ENCODE results near the gene TDRKH.
A peak's percentile ranks its signal among the peaks of the same experiment; 100 is the strongest.
"Not testable (repeated sequence)": the region's sequence is repeated elsewhere in the genome, so short reads cannot be mapped to it uniquely, and the experiment has no call there.

Gene TDRKH

DNA sequence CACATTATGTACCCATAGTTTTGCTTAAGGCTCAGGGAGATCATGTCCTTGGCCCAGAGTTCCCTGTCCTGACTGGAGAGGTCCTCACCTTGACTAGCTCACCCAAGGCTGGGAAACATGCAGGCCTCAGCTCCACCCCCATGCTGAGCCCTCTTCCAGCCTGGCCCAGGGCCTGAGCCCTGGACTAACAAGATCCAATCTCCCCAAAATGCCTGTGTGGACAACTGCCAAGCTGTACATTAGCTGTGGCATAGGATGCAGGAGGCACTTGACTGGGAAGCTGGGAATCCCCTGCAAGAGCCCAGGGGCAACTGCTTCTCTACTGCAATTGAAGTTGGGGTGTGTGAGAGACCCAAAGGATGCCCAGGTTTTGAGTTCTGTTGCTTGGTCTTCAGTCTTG lies 12.9 kb upstream of the TDRKH start:
- no peak for DNase-seq (ENCODE audit: low spot score)
- no peak for FAIRE-seq

DNA sequence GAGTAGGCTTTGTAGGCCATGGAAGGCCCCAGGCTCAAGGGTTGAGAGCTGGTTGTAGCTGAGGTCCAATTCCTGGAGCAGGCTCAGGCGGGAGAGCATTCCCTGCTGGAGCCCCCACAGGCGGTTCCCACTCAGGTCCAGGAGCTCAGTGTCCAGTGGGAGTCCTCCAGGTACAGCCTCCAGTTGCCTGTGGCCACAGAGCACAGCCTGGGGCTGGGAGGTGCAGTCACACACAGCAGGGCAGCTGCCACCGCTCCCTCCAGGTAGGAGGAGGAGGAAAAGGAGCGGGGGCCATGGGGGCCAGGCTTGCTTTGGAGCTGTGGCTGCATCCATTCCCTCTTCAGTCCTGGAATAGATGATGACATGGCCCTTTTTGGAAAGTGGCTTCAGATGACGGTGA lies 12.1 kb upstream of the TDRKH start:
- no peak for FAIRE-seq
- DNase-seq (ENCODE audit: low spot score) = no peak

DNA sequence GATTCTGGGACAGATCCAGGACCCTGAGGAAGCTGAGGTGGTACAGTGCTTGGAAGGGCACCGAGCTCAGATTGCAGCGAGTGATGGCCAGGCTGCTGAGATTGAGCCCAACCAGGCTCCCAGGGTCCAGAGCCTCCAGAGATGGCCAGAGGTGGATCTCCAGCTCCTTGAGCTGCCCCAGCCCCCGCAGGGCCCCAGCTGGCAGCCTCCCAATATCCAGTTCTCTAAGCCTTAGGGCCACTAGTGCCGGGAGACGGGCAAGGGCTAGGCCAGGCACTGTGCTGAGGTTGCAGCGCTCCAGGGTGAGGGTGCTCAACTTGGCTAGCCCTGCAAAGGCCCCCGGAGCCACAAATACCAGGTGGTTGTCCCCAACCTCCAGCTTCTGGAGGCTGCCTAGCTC lies 11.5 kb upstream of the TDRKH start:
- FAIRE-seq (no peak), DNase-seq (ENCODE audit: low spot score) (no peak)

DNA sequence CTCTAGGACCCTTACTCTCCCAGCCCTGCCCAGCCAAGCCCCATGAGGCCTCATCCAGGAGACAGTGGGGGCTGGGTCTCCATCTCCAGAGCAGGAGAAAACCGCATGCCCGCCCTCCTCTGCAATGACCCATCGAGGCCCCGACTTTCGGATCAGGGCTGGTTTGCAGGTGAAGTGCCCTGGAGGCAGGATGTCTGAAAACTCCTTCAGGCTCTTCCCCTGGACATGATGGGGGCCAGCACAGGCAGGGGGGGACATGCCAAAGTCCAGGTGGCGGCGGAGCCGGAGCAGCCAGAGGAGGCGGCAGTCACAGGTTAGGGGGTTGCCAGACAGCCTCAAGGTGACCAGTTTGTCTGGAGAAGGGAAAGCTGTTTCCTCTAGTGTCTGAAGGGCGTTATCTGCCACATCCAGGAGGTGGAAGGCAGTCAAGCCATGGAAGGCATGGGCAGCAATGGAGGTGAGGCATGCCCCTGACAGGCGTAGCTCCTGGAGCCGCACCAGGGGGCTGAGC lies 11.1 kb upstream of the TDRKH start:
- no peak for FAIRE-seq
- no peak for DNase-seq (ENCODE audit: low spot score)

DNA sequence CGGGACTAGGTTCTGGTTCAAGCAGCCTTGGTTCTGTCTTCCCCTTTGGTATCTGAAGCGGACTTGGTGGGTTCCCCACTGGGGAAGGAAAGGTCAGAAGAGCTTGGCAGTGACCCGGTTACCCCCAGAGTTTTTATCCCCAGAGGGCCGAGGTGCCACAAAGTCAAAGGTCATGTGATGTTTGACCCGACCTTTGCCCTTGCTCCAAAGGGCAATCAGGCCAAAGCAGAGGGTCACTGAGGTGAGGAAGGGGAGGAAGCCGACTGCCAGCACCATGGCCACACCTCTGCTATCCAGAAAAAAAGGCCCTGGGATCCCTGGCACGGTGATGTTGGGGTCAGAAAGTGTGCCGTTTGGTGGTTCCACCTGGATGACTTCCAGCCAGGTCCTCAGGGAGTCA lies 10.5 kb upstream of the TDRKH start:
- FAIRE-seq (no peak), DNase-seq (ENCODE audit: low spot score) (no peak)

DNA sequence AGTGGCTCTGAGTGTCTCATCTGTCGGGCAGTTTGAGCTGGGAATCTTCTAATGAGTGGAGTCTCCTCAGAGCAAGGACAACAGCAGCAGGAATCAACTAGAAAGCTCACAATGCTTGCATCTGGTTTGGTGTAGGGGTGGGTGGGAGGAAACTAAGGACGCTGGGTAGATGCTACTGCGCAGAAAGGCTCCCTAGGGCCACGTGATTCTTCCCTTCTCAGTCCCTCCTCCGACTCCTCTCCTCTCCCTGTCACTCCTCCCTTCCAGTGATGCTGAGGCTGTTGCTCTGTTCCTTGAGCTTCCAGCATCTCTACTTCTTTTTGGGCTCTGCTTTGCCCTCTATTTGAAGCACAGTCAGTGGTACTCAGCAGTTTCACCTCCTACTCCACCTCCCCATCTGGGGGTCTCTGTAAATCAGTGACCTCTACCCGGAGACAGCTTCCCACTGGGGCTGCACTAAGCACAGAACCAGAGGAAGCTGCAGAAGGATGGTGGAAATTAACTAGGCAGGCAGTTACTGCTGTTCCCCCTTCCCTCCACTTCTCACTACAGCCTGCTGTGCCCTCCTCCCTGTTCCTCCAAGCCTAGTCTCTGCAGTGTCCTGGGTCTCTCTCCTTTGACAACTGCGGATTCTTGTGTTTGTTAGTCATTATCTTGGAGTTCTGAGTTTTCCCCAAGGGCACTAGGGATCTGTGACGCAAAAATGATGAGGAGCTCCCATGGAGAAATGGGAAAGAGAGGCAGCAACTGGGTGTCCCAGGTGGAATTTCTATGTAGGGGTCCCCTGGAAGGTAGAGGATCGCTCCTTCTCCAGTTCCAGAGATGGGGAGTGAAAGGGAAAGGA lies 9.1 kb upstream of the TDRKH start:
- DNase-seq (ENCODE audit: low spot score) (no peak), FAIRE-seq (no peak)

DNA sequence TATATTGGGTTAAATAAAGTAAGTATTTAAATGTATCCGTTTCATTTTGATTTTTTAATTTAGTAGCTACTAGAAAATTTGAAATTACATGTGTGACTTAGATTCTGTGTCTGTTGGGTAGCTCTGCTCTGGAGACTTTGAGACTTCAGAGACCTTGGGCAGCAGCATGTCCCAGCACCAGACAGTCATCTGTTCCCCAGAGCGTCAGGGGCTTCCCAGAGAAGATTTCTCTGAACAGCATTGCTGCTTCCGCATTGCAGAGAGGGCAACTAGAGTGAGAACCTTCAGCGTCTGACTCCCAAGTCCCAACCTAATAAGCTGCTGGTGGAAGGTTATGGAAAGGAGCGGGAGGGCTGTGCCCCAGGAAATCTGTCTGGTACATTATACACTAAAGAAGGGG lies 8.3 kb upstream of the TDRKH start:
- DNase-seq (ENCODE audit: low spot score) (no peak), FAIRE-seq (no peak)

DNA sequence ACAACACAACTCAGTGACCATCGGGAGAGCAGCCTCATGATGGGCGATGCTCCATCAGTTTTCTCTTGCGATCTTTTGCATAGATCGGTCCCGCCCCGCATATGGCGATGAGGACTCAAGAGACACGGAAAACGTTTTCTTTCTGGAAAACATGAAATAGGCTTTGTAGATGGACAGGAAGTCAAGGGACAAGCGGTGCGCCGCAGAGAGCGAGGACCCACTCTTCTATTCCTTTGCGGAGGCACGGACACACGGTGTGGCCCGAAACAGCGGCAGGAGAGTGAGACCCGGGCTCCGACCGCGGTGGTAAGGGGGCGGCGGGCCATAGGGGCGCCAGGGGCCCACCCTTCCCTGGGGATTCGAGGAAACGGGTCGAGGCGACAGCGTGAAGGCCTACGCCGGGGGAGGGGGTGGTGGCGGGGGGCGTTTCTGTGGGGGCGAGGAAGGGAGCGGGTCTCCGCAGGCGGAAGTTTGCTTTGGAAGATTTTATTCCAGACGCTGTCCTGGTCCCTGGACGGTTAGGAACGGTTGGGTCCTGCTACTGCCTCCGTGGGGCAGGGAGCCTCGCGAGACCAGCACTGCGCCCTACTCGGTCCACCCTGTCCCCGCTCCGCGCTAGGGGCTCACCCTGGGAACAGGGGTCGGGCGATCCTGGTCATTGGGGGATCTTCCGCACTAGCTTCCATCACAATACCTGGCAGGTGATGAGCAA lies 796 bp upstream of the TDRKH start:
- FAIRE-seq = no peak
- DNase-seq (ENCODE audit: low spot score) = peak; percentile 37

DNA sequence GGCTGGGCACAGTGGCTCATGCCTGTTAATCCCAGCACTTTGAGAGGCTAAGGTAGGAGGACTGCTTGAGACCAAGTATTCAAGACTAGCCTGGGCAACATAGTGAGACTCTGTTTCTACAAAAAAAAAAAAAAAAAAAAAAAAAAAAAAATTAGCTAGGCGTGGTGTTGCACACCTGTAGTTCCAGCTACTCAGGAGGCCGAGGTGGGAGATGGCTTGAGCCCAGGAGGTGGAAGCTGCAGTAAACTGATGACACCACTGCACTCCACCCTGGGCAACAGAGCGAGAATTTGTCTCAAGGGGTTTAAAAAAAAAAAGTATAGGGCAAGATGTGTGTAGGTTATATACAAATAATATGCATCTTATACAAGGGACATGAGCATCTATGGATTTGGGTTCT lies 2.6 kb downstream of the TDRKH start:
- FAIRE-seq = no peak
- no peak for DNase-seq (ENCODE audit: low spot score)

DNA sequence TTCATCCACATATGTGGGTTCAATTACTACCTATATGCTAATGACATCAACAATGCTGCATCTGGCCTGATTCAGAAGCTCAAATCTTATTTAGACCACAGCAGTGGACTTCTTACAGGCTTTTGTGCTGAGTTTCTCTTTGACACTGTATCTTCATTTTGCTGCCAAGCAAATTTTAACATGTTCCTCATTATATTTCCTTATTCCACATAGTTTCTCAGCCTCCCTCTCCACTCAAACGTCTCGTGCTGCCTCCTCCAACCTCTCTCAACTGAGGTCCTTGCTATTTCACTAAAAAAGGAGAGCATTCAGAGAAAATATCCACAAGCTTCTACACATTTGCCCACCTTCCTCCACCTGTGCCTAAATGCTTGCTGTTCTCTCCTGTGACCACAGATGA lies 6.5 kb downstream of the TDRKH start:
- DNase-seq (ENCODE audit: low spot score) = no peak
- FAIRE-seq = no peak

DNA sequence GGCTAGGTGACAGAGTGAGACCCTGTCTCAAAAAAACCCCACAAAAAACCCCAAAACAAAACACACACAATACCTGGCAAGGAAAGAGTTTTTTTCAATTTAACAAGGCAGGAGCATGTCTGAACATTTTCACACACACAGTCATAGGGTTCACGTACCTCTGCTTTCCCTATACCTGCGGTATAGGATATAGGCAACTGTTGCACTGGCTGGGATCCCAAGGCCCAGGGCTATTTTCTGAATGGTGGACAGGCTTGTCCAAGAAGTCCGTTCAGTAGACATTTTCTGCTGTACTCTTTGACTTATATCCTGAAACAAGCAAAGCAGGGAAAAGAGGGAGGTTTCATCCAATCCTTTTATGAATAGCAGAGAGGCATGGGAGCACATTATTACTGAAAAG lies 7.6 kb downstream of the TDRKH start:
- no peak for FAIRE-seq

DNA sequence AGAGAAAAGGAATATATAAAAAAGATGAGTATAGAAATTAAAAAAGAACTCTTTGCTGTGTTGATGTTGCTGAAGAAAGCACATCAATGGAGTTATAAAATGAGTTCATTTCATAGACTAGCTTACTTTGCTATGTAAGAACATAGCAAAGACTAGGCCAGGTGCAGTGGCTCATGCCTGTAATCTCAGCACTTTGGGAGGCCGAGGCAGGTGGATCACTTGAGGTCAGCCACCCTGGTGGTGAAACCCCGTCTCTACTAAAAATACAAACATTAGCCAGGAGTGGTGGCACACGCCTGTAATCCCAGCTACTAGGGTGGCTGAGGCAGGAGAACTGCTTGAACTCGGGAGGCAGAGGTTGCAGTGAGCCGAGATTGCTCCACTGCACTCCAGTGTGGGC lies 8.3 kb downstream of the TDRKH start:
- FAIRE-seq; DNase-seq (ENCODE audit: low spot score): not testable (repeated sequence)

More for the DNA sequence above, 7.6 kb downstream of the TDRKH start:
- DNase-seq (ENCODE audit: low spot score) = no peak

DNA sequence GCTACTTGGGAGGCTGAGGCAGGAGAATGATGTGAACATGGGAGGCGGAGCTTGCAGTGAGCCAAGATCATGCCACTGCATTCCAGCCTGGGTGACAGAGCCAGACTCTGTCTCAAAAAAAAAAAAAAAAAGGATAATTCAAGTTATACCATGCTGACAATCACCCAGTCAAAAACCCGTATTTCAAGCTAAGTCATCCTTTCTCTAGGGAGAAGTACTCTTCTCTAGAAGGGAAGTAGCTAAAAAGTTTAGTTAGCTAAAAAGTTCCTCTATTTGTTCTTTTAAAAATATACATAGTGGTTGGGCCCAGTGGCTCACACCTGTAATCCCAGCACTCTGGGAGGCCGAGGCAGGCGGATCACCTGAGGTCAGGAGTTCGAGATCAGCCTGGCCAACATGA lies 9.6 kb downstream of the TDRKH start:
- not testable (repeated sequence) for FAIRE-seq; DNase-seq (ENCODE audit: low spot score)

DNA sequence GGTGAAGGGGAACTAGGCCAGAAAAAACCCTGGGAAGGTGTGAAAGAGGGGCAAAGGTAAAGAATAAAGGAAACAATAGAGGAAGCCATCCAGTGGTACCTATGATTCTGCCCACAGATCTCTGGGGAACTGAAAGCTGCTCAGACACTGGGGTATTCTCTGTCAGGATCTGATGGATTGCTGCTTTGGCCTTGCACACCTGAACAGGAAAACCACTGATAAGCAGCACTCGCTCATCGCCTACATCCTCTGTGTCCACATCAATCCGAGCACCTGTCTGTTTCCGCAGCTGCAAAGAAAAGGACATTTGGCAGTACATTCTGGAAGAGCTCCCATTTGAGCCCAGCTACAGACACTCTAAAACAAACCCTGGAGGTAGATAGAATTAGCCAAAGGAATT lies 10.4 kb downstream of the TDRKH start:
- no peak for FAIRE-seq
- no peak for DNase-seq (ENCODE audit: low spot score)

DNA sequence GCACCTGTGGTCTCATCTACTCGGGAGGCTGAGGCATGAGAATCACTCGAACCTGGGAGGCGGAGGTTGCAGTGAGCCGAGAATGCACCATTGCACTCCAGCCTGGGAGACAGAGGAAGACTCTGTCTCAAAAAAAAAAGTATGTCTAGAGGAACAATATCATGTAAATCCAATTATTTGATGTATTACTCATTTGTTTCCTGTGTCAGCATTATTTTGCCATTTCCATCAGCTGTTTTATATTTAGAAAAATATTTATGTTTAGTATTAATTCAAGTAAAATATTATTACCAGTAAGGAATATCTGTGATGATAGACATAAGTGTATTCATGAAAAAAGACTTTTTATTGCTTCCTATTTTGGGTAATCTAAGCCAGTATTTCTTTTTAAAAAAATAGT lies 13.0 kb downstream of the TDRKH start:
- FAIRE-seq = no peak

DNA sequence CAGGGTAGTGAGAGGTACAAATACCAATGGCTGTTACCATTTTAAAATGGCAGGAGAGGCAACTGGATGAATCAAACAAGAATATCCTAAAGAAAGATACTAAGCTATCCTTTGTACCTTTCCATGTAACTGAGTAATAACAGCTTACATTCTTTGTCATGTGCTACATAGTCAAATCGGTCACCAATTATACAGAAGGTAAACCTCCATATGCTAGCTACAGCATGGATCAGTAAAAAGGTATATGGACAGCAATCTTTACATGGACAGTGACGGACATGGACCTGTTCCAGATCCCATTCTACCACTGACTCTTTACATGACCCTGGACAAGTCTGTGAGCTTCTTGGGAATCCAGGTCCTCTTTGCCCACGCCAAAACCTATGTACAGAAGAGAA lies 13.6 kb downstream of the TDRKH start:
- DNase-seq (ENCODE audit: low spot score) = no peak
- FAIRE-seq = no peak

More for the DNA sequence above, 13.0 kb downstream of the TDRKH start:
- no peak for DNase-seq (ENCODE audit: low spot score)

DNA sequence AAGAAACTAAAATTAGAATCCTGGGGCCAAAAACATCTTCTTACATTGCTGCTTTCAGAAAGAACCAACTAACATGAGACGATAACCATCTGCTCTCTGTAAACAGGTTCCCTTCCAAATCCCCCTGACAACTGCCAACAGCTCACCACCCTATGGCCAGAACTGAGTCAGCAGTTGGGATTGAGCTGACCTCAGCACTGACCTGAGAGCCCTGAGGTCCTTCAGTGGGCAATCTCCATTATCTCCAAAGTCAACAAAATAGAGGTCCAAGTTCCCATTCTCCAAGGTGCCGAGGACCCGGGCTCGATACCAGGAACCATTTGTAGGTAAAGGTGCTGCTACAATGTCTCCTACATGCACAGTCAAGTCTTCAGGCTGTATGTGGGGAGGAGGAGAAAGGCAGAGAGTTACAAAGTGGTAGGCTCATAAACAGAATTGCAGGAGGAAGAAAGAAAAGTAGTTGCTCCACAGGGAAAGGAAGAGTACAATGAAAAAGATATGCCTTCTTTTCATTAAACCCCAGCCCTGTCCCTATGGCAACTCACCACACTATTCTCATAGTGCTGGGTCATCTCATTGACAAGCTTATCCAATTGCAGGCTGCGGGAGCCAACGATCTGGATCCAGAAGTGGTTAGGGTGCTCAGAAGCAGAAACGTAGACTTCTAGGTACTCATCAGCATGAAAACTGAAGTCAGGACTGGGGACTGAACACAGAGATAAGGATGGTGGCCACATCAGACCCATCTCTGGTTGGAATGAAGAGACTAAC lies 14.2 kb downstream of the TDRKH start:
- no peak for FAIRE-seq
- DNase-seq (ENCODE audit: low spot score) = no peak

DNA sequence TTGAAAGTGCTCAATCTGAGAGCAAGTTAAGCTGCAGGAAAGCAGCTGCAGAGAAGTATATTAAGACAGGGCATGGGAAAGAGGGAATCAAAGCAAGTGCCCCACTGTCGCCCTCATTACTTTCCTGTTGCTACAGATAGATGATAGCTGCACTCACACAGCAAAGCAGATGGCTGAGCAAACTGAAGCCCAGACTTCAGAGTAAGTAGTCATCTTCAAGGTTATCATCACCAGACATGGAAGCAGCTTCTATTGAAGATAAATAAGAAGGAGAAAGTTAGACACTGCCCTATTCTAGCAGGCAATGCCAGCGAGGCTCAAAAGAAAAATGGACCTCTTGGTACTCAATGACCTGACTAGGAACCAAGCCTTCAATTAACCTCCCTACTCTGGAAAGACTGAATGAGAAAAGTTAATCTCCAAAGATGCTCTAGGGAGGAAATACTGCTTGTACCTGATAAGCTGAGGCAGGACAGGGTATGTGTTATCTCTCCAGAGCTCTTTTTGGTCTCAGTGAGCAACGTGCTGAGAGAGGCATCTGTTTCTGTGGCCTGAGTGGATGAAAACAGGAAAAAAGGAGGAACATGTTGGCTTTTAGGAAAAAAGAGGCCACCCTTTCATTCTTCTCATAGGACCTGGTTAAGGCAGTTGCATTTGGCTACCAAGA lies 15.9 kb downstream of the TDRKH start:
- DNase-seq (ENCODE audit: low spot score) = no peak
- FAIRE-seq = no peak

DNA sequence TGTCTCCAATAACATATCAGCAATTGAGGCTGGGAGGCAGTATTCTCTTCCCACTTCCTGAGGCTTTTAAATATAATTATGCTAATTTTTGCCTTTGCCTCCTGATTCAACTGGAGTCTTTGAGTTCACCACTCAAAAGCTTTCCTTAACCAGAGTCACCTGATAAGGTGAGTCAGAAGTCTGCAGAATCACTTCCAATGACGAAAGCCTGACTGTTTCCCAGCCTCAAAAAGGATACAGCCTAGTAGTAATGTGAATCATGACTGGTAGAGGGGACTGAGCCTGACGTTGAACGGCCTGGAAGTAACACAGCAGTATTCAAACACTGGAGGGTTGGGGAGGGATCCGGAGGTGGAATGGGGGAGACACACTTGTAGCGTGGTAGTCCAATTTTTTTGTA lies 16.6 kb downstream of the TDRKH start:
- peak; percentile 23 for DNase-seq (ENCODE audit: low spot score)
- no peak for FAIRE-seq

DNA sequence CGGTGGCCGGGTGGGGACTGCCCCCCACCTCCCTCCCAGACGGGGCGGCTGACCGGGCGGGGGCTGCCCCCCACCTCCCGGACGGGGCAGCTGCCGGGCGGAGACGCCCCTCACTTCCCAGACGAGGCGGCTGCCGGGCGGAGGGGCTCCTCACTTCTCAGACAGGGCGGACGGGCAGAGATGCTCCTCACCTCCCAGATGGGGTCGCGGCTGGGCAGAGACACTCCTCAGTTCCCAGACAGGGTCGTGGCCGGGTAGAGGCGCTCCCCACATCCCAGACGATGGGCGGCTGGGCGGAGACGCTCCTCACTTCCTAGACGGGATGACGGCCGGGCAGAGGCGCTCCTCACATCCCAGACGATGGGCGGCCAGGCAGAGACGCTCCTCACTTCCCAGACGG lies 21.0 kb downstream of the TDRKH start:
- not testable (repeated sequence) for FAIRE-seq; DNase-seq (ENCODE audit: low spot score)

DNA sequence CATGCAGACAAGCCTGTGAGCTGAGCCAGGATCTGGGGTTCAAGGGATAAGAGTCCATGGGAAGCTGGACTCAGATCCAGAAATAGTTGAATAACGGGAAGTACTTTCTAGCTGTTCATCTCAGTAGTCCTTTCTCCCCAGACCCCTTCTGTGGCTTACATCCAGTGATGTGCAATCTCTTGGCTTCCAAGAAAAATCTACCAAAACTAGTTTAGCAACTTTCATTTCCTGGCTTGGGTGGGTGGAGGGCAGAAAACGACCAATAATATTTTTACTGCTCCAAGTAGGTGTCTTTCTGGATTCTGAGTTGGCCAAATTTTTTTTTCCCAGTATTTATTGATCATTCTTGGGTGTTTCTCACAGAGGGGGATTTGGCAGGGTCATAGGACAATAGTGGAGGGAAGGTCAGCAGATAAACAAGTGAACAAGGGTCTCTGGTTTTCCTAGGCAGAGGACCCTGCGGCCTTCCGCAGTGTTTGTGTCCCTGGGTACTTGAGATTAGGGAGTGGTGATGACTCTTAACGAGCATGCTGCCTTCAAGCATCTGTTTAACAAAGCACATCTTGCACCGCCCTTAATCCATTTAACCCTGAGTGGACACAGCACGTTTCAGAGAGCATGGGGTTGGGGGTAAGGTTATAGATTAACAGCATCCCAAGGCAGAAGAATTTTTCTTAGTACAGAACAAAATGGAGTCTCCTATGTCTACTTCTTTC lies 21.8 kb downstream of the TDRKH start:
- not testable (repeated sequence) for DNase-seq (ENCODE audit: low spot score); FAIRE-seq

Measured in urothelium cell line (cell line).